ENCODE measurements around the gene PAGR1.
A peak's percentile ranks its signal among the peaks of the same experiment; 100 is the strongest.
"Not testable (repeated sequence)": the region's sequence is repeated elsewhere in the genome, so short reads cannot be mapped to it uniquely, and the experiment has no call there.

Gene PAGR1

DNA sequence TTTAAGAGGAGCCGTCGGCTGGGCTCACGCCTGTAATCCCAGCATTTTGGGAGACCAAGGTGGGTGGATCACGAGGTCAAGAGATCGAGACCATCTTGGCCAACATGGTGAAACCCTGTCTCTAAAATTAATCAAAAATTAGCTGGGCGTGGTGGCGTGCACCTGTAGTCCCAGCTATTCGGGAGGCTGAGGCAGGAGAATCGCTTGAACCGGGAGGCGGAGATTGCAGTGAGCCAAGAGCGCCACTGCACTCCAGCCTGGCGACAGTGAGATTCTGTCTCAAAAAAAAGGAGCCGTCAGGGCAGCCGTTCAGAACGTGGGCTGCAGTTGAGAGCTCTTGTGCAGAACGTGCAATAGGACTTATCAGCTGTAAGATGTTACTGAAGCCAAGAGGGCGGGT lies 22.8 kb upstream of the PAGR1 start:
- not testable (repeated sequence) for DNase-seq

DNA sequence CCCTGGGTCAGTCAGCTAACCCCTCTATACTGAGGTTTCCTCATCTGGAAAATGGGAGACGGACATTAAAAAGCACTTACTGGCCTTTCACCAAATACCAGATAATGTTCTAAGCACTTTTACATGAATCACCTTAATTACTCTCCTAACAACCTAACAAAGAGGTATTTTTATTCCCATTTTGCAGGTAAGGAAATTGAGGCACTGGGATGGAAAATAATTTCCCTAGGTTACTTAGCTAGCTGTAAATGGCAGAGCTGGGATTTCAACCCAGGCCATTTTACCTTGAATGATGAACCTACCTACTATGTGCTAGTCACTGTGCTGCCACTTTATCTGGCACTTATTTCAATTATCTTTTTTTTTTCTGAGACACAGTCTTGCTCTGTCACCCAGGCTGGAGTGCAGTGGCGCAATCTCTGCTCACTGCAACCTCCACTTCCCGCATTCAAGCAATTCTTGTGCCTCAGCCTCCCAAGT lies 21.7 kb upstream of the PAGR1 start:
- no peak for DNase-seq

DNA sequence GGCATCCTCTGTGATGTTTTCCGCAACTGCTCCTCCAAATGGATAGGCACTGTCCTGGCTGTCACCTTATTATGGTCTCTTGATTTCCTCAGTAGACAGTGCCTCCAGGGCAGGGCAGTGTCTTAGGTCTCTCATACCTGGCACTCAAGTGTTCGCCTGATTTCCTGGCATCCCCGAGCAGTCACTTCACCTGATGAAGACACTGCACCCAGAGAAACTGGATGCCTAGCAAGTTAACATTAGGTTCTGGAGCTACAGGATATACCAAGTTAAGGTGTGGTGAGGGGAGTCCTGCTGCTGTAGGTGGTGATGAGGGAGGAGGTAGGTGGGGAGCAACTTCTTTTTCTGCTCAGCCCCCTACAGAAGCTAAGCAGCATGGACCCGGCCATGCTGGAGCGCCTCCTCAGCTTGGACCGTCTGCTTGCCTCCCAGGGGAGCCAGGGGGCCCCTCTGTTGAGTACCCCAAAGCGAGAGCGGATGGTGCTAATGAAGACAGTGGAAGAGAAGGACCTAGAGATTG lies 13.5 kb upstream of the PAGR1 start:
- no peak for DNase-seq

DNA sequence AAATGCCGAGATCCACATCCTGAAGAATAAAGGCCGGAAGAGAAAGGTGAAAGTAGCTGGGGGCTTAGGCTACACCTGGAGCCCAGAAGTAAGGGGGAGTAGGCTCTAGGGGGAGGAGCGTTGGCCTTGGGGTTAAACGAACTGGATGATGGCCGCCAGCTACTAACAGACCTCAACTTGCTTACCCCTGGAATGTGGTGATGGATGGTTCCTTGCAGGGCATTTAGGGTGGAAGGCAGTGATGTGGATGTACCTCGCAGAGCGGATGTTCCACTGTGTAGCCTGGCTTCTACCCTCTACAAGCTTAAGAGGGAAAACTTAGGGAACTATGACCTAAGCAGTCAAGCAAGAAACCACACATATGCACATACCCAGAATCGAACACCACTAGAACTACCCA lies 11.9 kb upstream of the PAGR1 start:
- no peak for DNase-seq

DNA sequence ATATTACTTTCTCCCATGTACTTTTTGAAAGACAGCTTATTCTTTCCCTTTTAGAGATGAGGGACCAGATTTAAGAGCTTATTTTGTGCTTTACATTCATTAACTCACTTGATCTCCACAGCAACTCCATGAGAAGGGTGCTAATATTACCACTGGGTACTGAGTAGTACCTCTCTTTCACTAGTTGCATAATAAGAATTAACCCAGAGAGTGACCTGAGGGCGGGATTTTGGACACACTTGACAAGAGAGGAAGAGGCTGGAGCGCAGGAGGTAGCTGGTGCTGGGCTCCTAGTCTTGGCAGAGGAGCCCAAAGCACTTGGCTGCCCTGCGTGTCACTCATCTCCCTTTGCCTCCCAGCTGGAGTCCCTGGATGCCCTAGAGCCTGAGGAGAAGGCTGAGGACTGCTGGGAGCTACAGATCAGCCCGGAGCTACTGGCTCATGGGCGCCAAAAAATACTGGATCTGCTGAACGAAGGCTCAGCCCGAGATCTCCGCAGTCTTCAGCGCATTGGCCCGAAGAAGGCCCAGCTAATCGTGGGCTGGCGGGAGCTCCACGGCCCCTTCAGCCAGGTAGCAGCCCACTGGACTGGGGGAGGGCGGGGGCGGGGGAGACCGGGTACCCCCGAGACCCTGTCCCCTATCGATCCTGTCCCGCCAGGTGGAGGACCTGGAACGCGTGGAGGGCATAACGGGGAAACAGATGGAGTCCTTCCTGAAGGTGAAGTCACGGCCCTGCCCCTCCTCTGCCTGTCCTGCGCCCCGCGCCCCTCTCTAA lies 11.3 kb upstream of the PAGR1 start:
- no peak for DNase-seq

DNA sequence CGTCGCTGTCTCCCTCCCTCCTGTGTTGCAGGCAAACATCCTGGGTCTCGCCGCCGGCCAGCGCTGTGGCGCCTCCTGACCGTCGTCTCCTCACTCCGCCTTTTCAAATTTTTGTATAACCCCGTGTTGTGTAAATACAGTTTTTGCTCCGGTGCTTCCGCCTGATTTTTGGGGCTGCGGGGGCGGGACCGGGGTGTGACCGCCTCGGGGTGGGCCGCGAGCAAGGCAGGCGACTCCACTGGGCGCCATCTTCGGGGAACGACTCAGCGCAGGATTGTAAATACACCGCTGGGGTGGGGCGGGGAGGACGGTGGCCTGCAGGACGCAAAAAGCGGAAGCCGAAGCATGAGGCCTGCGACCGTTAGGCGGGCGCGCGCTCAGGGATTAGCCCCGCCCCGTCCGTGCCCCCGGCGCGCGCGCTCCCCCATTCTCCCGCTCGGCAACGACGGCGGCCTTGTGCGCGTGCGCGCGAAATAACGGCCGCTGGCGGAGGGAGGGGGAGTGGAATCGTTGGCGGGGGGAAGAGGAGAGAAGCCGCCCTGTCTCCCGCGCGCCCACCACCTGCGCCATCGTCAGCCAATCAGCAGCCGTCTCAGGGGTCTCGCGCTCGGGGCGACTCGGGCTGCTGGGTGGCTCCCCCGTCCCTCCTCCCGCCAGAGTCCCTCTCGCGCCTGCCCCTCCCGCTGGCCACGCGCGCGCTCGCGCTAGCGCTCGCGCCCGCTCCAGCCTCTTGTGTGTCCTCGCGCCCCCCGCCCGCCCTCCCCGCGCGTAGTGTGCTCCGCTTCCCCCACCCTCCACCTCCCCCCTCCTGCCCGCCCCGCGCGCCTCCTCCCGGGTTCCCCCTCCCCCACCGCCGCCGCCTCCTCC lies 10.5 kb upstream of the PAGR1 start:
- DNase-seq: peak; percentile 93 to 98 (median 96)

DNA sequence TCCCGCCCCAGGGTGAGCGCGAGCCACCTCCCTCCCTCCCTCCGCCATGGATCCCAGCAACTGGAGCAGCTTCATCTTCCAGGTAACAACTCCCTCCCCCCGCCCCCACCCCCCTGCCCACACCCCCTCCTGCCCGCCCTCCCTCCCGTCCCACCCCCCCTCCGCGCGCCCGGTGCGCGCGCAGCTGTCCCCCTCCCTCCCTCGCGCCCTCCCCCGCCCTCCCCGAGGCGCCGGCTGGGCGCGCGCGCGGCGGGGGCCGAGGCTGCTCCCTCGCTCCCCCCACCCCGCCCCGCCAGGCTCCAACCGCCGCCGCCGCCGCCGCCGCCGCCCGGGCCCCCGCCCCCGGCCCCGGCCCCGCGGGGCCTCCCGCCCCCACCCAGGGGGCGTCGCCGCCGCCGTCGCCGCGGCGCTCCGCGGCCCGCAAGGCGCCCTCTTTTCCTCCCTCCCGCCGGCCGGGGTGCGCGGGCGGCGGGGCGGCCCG lies 9.8 kb upstream of the PAGR1 start, which contains the start of gene MAZ:
Gene MAZ (plus strand): TSS at position 431 of the 481 bp plus-strand sequence. CDS start 173 bp downstream, outside the sequence.
- peak in 3 of 4 experiments; percentile 83 to 84 (median 83) for DNase-seq

DNA sequence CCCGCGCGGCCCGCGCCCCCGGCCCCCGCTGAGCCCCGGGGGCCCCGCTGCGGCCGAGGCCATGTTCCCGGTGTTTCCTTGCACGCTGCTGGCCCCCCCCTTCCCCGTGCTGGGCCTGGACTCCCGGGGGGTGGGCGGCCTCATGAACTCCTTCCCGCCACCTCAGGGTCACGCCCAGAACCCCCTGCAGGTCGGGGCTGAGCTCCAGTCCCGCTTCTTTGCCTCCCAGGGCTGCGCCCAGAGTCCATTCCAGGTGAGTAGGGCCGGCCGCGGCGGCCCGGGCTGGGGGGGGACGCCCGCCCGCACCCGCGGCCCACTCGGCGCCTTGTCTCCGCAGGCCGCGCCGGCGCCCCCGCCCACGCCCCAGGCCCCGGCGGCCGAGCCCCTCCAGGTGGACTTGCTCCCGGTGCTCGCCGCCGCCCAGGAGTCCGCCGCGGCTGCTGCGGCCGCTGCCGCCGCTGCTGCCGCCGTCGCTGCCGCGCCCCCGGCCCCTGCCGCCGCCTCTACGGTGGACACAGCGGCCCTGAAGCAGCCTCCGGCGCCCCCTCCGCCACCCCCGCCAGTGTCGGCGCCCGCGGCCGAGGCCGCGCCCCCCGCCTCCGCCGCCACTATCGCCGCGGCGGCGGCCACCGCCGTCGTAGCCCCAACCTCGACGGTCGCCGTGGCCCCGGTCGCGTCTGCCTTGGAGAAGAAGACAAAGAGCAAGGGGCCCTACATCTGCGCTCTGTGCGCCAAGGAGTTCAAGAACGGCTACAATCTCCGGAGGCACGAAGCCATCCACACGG lies 9.1 kb upstream of the PAGR1 start:
- DNase-seq: peak in 3 of 4 experiments; percentile 31 to 35 (median 32)

DNA sequence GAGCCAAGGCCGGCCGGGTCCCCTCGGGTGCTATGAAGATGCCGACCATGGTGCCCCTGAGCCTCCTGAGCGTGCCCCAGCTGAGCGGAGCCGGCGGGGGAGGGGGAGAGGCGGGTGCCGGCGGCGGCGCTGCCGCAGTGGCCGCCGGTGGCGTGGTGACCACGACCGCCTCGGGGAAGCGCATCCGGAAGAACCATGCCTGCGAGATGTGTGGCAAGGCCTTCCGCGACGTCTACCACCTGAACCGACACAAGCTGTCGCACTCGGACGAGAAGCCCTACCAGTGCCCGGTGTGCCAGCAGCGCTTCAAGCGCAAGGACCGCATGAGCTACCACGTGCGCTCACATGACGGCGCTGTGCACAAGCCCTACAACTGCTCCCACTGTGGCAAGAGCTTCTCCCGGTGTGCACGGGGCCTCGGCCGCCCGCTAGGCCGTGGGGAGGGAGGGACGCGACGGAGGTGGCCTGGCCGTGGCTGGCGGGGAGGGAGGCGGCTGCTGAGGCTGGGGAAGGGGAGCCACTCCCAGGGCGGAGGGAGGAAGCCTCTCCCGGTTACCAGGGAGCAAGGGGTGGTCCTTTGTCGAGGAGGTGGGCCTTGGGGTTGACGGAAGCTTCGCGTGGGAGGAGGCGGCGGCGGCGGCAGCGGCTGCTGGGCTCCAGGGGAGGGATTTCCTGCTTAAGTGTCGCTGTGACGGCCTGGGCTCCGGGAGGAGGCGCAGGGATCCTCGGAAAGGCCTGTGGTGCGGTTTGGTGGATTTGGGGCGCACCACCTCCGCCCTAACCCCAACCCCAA lies 8.3 kb upstream of the PAGR1 start:
- DNase-seq: peak; percentile 63 to 79 (median 76)

DNA sequence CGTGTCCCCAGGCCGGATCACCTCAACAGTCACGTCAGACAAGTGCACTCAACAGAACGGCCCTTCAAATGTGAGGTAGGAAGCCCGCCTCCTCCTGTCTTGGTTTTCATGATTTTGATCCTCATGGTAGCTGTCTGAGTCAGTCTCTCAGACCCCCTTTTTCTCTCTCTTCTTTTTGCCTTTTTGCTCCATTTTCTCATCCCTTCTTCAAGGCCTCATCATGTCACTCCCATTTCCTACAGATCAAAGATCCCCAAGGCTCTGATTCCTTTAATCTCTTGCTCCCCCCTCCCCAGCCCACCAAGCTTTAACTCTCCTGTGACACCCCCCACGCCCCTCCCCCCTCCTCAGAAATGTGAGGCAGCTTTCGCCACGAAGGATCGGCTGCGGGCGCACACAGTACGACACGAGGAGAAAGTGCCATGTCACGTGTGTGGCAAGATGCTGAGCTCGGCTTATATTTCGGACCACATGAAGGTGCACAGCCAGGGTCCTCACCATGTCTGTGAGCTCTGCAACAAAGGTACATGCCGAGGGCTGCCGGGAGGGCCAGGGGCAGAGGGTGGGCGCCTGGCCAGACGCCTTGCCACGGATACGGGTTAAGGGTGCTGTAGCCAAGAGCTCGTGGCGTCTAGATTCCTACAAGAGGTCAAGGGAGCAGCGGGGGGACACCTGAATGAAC lies 7.6 kb upstream of the PAGR1 start:
- DNase-seq: no peak

DNA sequence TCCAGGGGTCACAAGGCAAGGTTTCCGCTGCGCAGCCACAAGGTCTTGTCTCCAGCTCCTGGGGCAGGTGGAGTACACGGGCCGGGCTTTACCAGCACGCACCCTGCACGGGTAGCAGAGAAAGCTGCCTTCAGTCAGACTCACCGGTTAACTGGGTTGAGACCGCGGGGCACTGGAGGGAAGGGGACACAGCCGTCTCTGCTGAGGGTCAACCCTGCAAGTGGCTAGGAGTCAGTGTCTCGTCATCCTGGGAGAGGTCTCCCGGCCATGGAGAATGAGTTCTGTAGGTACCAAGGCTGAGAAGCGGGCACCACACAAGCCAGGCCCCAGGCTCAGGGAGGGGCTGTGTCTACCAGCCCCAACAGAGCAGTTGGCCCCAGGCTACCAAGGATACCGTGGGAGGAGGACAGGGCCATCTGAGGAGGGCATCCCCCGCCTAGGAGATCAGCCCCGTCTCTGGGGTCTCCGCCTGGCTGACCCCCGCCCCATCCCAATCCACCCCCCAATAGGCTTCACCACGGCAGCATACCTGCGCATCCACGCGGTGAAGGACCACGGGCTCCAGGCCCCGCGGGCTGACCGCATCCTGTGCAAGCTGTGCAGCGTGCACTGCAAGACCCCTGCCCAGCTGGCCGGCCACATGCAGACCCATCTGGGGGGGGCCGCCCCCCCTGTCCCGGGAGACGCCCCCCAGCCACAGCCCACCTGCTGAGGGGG lies 6.8 kb upstream of the PAGR1 start:
- no peak for DNase-seq

DNA sequence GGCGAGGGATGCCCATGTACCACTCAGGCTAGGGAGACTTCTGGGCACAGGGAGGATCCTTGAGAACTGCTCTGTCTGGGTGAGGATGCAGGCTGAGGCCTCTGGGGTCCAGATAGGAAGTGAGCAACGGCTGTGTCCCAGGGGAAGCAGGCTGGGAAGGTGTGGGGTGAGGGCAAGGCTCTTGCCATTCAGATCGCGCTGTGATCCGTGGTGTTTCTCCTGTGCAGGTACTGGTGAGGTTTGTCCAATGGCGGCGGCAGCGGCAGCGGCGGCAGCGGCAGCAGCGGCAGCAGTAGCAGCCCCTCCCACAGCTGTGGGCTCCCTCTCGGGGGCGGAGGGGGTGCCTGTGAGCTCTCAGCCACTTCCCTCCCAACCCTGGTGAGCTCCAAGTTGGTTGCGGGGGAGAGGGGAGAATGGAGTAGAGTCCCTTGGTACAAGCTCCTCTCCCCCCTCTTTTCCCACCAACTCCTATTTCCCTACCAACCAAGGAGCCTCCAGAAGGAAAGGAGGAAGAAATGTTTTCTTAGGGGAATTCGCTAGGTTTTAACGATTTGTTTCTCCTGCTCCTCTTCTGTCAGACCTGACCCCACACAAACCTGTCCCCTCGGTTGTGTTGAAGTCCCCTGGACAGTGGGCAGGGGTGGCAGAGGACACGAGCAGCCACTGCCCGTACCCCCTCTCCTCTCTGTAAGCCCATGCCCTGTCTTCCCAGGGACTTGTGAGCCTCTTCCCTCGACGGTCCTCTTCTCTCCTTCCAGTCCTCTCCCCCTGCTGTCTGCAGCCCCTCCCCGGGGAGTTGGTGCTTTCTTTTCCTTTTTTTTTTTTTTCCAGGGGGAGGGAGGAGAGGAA lies 5.9 kb upstream of the PAGR1 start:
- no peak for DNase-seq

DNA sequence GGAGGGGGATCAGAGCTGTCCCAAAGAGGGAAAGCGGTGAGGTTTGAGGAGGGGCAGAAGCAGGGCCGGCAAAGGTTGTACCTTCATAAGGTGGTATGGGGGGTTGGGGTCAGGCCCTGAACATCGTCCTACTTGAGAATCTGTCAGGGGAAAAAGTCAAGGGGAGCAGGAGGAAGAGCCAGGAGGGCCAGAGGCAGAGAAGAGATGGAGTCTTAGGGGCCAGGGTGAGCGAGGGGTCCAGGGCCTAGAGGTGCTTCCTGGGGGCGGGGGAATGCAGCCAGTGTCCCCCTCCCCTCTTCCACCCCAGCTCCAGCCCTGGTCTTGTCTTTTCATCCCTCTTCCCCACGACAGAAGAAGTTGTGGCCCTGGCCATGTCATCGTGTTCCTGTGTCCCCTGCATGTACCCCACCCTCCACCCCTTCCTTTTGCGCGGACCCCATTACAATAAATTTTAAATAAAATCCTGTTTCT lies 5.2 kb upstream of the PAGR1 start:
- DNase-seq: no peak

DNA sequence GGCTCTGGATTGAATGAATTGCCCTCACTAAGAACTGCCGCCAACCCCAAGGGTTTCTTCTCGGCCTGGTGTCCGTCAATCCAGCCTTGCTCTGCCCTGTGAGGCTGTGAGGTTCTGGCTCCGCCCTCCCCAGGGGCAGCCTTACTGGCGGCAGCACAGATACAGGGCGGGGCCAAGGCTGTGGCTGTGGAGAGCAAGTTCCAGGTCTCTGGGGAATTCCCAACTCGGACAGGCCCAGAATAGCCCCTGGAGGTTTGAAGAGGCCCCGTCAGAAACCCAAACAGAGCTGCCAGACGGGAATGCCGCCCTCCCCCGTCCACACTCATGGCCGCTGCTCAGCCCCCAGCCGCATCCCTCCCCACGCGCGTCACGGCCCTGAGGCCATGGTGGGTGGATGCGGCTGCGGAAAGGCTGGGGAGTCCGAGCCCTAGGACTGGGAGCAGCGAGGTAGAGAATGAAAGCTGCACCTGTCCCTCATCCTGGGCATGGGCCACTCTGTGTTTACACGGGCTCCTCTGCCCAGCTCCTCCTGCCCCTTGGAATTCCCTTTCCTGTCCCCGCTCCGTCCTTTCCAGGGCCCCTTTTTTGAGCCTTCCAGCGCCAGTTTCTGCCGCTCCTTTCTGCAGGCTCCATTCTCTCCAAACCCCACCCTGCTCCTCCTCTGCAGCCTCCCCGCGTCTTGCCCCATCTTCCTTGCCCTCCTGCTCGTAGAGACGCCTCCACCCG lies 4.6 kb upstream of the PAGR1 start:
- peak in 3 of 4 experiments; percentile 37 to 45 (median 44) for DNase-seq

DNA sequence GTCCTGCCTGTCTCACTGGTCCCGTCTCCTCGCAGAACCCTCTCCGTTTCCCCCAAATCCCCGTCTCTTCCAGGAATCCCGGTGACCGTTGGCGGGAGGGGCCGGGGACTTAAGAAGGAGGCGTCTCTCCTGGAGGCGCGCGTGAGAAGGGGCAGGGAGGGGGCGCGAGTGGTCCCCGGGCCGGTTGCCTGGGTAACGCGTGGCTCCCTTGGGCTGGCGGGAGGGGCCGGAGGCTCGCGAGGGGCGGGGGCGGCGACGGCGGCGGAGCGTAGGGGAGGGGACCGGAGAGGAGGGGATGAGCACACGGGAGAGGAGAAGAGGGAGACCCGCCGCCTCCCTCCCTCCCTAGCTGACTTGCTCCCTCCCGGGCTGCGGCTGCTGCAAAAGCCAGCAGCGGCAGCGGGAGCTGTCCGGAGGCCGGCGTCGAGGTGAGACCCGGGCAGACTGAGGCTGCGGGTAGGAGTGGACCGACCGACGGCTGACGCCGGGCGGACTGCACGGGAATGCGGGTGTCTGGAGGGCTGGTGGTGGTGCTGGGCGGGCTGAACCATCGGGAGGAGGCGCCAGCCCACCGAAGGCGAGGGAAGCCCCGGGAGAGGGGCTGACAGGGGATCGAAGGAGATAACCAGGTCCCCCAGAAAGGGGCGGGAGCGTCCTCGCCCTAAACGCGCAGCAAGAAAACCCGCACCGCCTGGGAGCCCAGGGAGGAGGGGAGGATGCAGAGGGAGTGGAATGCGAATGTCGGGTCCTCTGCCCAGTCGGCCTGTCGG lies 3.9 kb upstream of the PAGR1 start, which contains the start of gene PRRT2:
Gene PRRT2 (plus strand): TSS at position 298 of the 770 bp plus-strand sequence. CDS start 862 bp downstream, outside the sequence.
- DNase-seq: peak in 1 of 4 experiments; percentile 24

DNA sequence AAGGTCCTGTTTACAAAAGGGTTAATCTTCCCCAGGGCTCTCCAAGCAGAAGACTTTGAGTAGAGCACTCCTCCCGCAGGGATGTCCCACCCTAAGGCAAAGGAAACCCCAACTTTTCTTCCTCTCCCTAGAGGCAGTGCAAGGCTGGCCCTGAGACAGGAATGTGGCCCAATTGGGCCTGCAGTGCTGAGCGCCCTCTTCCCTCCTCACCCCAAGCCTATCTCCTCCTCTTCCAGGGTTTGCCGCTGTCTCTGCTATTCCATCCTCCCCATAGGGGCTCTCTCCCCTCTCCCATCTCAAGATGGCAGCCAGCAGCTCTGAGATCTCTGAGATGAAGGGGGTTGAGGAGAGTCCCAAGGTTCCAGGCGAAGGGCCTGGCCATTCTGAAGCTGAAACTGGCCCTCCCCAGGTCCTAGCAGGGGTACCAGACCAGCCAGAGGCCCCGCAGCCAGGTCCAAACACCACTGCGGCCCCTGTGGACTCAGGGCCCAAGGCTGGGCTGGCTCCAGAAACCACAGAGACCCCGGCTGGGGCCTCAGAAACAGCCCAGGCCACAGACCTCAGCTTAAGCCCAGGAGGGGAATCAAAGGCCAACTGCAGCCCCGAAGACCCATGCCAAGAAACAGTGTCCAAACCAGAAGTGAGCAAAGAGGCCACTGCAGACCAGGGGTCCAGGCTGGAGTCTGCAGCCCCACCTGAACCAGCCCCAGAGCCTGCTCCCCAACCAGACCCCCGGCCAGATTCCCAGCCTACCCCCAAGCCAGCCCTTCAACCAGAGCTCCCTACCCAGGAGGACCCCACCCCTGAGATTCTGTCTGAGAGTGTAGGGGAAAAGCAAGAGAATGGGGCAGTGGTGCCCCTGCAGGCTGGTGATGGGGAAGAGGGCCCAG lies 3.0 kb upstream of the PAGR1 start:
- DNase-seq: no peak

Measured in activated CD4-positive, CD25-positive, alpha-beta regulatory T cell (primary cell).